Measurements from ENCODE around the gene PANX2.

Gene PANX2

GRCh38 chr22:50216055-50216683, 45.6 kb downstream of the PANX2 start:
- DNase-seq (ENCODE audit: low spot score) = no peak

GRCh38 chr22:50216684-50217520, 46.4 kb downstream of the PANX2 start:
- no peak for DNase-seq (ENCODE audit: low spot score)

GRCh38 chr22:50217543-50218152, 47.1 kb downstream of the PANX2 start:
- no peak for DNase-seq (ENCODE audit: low spot score)

GRCh38 chr22:50218153-50218995, 47.8 kb downstream of the PANX2 start:
- no peak for DNase-seq (ENCODE audit: low spot score)

GRCh38 chr22:50218996-50219727, 48.6 kb downstream of the PANX2 start:
- peak; percentile 88 for DNase-seq (ENCODE audit: low spot score)

GRCh38 chr22:50219800-50220602, 49.5 kb downstream of the PANX2 start:
- DNase-seq (ENCODE audit: low spot score) = no peak

- DNase-seq (ENCODE audit: low spot score) = no peak
Measured at GRCh38 chr22:50220603-50221409, 50.3 kb downstream of the PANX2 start.

- no peak for DNase-seq (ENCODE audit: low spot score)
Measured at GRCh38 chr22:50221410-50222300, 51.1 kb downstream of the PANX2 start.

- DNase-seq (ENCODE audit: low spot score) = no peak
Measured at GRCh38 chr22:50222508-50222907, 52.0 kb downstream of the PANX2 start.

- DNase-seq (ENCODE audit: low spot score) = no peak
Measured at GRCh38 chr22:50224071-50224470, 53.5 kb downstream of the PANX2 start.

GRCh38 chr22:50225200-50225969, 54.9 kb downstream of the PANX2 start:
- no peak for DNase-seq (ENCODE audit: low spot score)

- DNase-seq (ENCODE audit: low spot score) = no peak
Measured at GRCh38 chr22:50226063-50226874, 55.7 kb downstream of the PANX2 start.

GRCh38 chr22:50226875-50227165, 56.3 kb downstream of the PANX2 start:
- DNase-seq (ENCODE audit: low spot score) = no peak

GRCh38 chr22:50227579-50228215, 57.2 kb downstream of the PANX2 start:
- no peak for DNase-seq (ENCODE audit: low spot score)

- no peak for DNase-seq (ENCODE audit: low spot score)
Measured at GRCh38 chr22:50228366-50228765, 57.8 kb downstream of the PANX2 start.

GRCh38 chr22:50229370-50229769, 58.8 kb downstream of the PANX2 start:
- DNase-seq (ENCODE audit: low spot score) = no peak

Measured in AG08395 (cell line).